Endothelial cell of umbilical vein (primary cell): ENCODE results near the gene IRS1. TPM values are rescaled to one million over a fixed set of nuclear protein-coding genes. Genes with fewer than 3 reads are reported as not detected.
"Not testable (repeated sequence)": the region's sequence is repeated elsewhere in the genome, so short reads cannot be mapped to it uniquely, and the experiment has no call there.

Experiments
- BruUV-seq: library from RNA; stranded (reverse); fragments of 400-500 nt; replicated peaks from 2 replicates; lab custom pipeline; 2021; lab: Mats Ljungman, UMichigan
- CTCF ChIA-PET: fragments of 300-600, 350-600 bp; sonication (Branson Sonifier 250); formaldehyde crosslinking; loops from one replicate; lab custom pipeline; 2021; ENCODE audit warnings: antibody characterized with exemption, inconsistent platforms; lab: Charles Lee
- POLR2A ChIA-PET: fragments of 300-600, 350-600 bp; sonication (Branson Sonifier 250); formaldehyde crosslinking; loops from one replicate; lab custom pipeline; 2021; ENCODE audit warnings: antibody characterized with exemption, inconsistent platforms; lab: Charles Lee
- DNase-seq: peaks from one replicate; pipeline ENCODE4 v3.0.0-alpha.2; 2011; ENCODE audit warnings: low read depth, low spot score
- FAIRE-seq: peaks from 2 replicates; lab custom pipeline; 2011; peaks lifted over from hg19 to GRCh38; lab: Jason Lieb, UNC
- H2AFZ ChIP-seq: 2 replicates; pipeline ENCODE4 v1.6.0; 2012; ENCODE audit warnings: low read depth, low read length, control low read depth, inconsistent platforms
- H3K27ac ChIP-seq: 2 replicates; pipeline ENCODE4 v1.5.1; 2011; ENCODE audit warnings: low read depth, mild to moderate bottlenecking, control low read depth, low read length, moderate library complexity; ENCODE audit not compliant: insufficient read depth
- H3K27me3 ChIP-seq, 2 experiments: 2 replicates each; pipeline versions ENCODE4 v1.6.0 to v1.6.1; 2011; ENCODE audit warnings: low read length in 2 of 2, mixed read lengths in 1 of 2; ENCODE audit not compliant: control insufficient read depth in 2 of 2, insufficient read depth in 2 of 2
- H3K36me3 ChIP-seq, 2 experiments: 2 replicates in 1 of 2; 3 replicates in 1 of 2; pipeline ENCODE4 v1.5.1; 2011; ENCODE audit warnings: low read length in 2 of 2, mild to moderate bottlenecking in 1 of 2, moderate library complexity in 1 of 2; ENCODE audit not compliant: control insufficient read depth in 2 of 2, insufficient read depth in 2 of 2; ENCODE audit errors: extremely low read depth in 1 of 2
- H3K4me1 ChIP-seq: 3 replicates; pipeline ENCODE4 v1.5.1; 2011; ENCODE audit warnings: mild to moderate bottlenecking, low read length; ENCODE audit not compliant: control insufficient read depth, insufficient read depth; ENCODE audit errors: extremely low read depth
- H3K4me2 ChIP-seq: 2 replicates; pipeline ENCODE4 v1.6.1; 2011; ENCODE audit warnings: low read length, control low read depth, mixed read lengths; ENCODE audit not compliant: insufficient read depth
- H3K4me3 ChIP-seq, 3 experiments: fragments of 200-600 bp in 1 of 3; sonication (generic), shearing (Covaris generic) in 1 of 3; replicated peaks in 1 of 3; 2 replicates each; pipeline ENCODE4 v1.5.1; 2011 to 2016; ENCODE audit warnings: control low read depth in 3 of 3, low read length in 3 of 3, mild to moderate bottlenecking in 2 of 3, inconsistent platforms in 1 of 3, low read depth in 1 of 3, moderate library complexity in 1 of 3; ENCODE audit not compliant: insufficient read depth in 1 of 3
- H3K79me2 ChIP-seq: 2 replicates; pipeline ENCODE4 v1.6.0; 2012; ENCODE audit warnings: low read length, inconsistent platforms; ENCODE audit not compliant: control insufficient read depth, insufficient read depth
- H3K9ac ChIP-seq: replicated peaks from 2 replicates; pipeline ENCODE3; 2011; ENCODE audit warnings: low read length, control low read depth; ENCODE audit not compliant: insufficient read depth; ENCODE audit errors: extremely low read depth
- H3K9me1 ChIP-seq: replicated peaks from 3 replicates; pipeline ENCODE4 v1.6.0; 2011; ENCODE audit warnings: mild to moderate bottlenecking, low read length; ENCODE audit not compliant: control insufficient read depth, insufficient read depth; ENCODE audit errors: extremely low read depth
- H3K9me3 ChIP-seq: replicated peaks from 2 replicates; pipeline ENCODE4 v1.5.1; 2012; ENCODE audit warnings: low read length, inconsistent platforms; ENCODE audit not compliant: control insufficient read depth, insufficient read depth
- H4K20me1 ChIP-seq: replicated peaks from 2 replicates; pipeline ENCODE3; 2011; ENCODE audit warnings: mild to moderate bottlenecking, low read length; ENCODE audit not compliant: control insufficient read depth, insufficient read depth; ENCODE audit errors: extremely low read depth
- EZH2 ChIP-seq: IDR thresholded peaks from 2 replicates; pipeline ENCODE4 v1.6.1; 2012; ENCODE audit warnings: borderline replicate concordance, low read depth, mild to moderate bottlenecking, moderate library complexity, low read length, inconsistent platforms; ENCODE audit not compliant: severe bottlenecking
- FOS ChIP-seq: IDR thresholded peaks from 2 replicates; pipeline ENCODE4 v1.6.1; 2011; ENCODE audit warnings: mild to moderate bottlenecking, low read length, moderate library complexity, borderline replicate concordance; ENCODE audit not compliant: insufficient read depth
- GATA2 ChIP-seq: IDR thresholded peaks from 2 replicates; pipeline ENCODE4 v1.7.0; 2011; ENCODE audit warnings: low read depth, mild to moderate bottlenecking, moderate library complexity, mixed read lengths, low read length; ENCODE audit not compliant: insufficient read length, insufficient read depth
- JUN ChIP-seq: IDR thresholded peaks from 2 replicates; pipeline ENCODE4 v1.6.1; 2011; ENCODE audit warnings: borderline replicate concordance, low read depth; ENCODE audit not compliant: insufficient read length, insufficient read depth
- MAX ChIP-seq: IDR thresholded peaks from 2 replicates; pipeline ENCODE4 v1.6.1; 2011; ENCODE audit not compliant: insufficient read depth, insufficient read length
- MYC ChIP-seq: IDR thresholded peaks from one replicate; pipeline ENCODE4 v1.6.1; 2011; ENCODE audit warnings: mild to moderate bottlenecking, low read depth, low read length
- POLR2A ChIP-seq: IDR thresholded peaks from 2 replicates; pipeline ENCODE4 v1.6.1; 2012; ENCODE audit warnings: low read depth, mild to moderate bottlenecking, control low read depth, low read length
- POLR2AphosphoS5 ChIP-seq: IDR thresholded peaks from 2 replicates; pipeline ENCODE4 v1.6.1; 2012; ENCODE audit warnings: low read depth, mild to moderate bottlenecking, control low read depth, low read length, moderate library complexity; ENCODE audit not compliant: insufficient read depth
- dilution Hi-C: fragments of 300-500 bp; cut with MboI; formaldehyde crosslinking; loops from one replicate; pipeline ENCODE4 v1.15.0; 2019; ENCODE audit warnings: low sequenced_read_pairs; ENCODE audit not compliant: extremely low pct_ligation_motif_present
- intact Hi-C: fragments of 100-400 bp; cut with micrococcal nuclease; formaldehyde crosslinking; loops from one replicate; pipeline ENCODE4 v1.10.0; 2022
- polyA plus RNA-seq, 4 experiments: library from polyadenylated mRNA; depleted of rRNA in 3 of 4; stranded (reverse) in 3 of 4; unstranded in 1 of 4; fragments of >200 nt; gene quantifications; 2 replicates each; pipeline versions ENCODE4 v1.2.1 to v1.2.3, GENCODE V29; 2011 to 2012; ENCODE audit warnings: missing spikeins in 1 of 4
- total RNA-seq: library from RNA; stranded (reverse); gene quantifications from 2 replicates; pipeline ENCODE4 v1.2.3, GENCODE V29; 2021
- TF ChIP-seq, protein P1 (sequence below), 2 donors: IDR thresholded peaks; 1 replicate in 1 of 2; 2 replicates in 1 of 2; pipeline ENCODE4 v1.5.1; 2011; ENCODE audit warnings: low read length in 2 of 2, mild to moderate bottlenecking in 2 of 2, moderate library complexity in 2 of 2, control low read depth in 1 of 2, inconsistent platforms in 1 of 2, low read depth in 1 of 2; ENCODE audit not compliant: insufficient read depth in 1 of 2; ENCODE audit errors: extremely low read depth in 1 of 2

The IRS1 gene
- total and polyA plus RNA-seq, 2 donors (not counting 3 experiments of a cell fraction or from before 2014, with no cell fraction given) = 0.10 to 0.11 TPM

DNA sequence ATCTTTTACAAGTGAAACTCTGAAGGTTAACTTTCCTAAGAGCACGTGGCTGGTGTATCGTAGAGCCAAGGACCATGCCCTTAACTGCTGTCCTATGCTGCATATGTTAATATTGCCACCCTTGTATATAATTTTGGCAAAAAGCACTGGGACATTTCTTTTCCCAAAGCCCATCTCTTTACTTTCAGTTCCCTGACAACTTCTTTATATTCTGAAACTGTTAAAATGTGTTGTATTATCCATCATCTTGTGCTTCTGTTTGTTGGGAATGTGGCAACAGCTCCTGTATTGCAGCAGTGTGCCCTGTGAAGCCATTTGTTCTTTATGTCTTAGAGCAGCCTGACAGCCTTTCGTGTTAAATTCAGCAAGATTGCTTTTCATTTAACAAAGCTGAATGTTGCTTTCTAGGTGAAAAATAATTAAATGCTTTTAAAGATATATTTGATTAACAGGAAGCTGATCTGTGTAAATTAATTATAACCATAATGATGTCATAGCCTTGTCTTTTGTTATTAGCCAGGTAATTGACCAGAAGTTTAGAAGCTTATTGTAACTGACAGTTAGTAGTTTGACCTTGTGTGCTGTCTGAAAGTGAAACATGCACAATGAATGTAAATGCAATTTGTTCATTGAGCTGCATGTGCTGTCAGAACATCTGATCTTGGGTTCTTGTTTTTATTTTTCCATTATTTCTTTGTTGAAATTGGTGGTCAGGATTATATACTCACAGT is 45.9 kb upstream of the IRS1 start:
- Histone ChIP-seq H3K9ac (no peak overlapping the region), H3K4me3 (no peak overlapping the region), H3K9me3 (no peaks in the 10 kb centered on the region), H3K4me1 (no peaks in the 10 kb centered on the region), H2AFZ (no peak overlapping the region), H3K27me3 (no peaks in the 10 kb centered on the region), H3K27ac (no peak overlapping the region), H3K9me1 (no peaks in the 10 kb centered on the region), H3K79me2 (no peaks in the 10 kb centered on the region), H4K20me1 (no peaks in the 10 kb centered on the region), H3K4me2 (no peak overlapping the region), H3K36me3 (no peaks in the 10 kb centered on the region)
- no TSS peak for BruUV-seq
- ChIA-PET POLR2A (no interaction called here), CTCF (interaction anchor here (1.1 kb wide), 2 partner anchors 20 to 35 kb away, joined by 3 read pairs; no protein-coding TSS in a partner anchor)
- intact Hi-C loops = no loop called here
- dilution Hi-C loops = no loop called here
- TF ChIP-seq MYC (no peak), GATA2 (no peak), POLR2AphosphoS5 (no peak), JUN (no peak), POLR2A (no peak), EZH2 (no peak), FOS (no peak), MAX (no peak)
- TF ChIP-seq, protein P1, sequence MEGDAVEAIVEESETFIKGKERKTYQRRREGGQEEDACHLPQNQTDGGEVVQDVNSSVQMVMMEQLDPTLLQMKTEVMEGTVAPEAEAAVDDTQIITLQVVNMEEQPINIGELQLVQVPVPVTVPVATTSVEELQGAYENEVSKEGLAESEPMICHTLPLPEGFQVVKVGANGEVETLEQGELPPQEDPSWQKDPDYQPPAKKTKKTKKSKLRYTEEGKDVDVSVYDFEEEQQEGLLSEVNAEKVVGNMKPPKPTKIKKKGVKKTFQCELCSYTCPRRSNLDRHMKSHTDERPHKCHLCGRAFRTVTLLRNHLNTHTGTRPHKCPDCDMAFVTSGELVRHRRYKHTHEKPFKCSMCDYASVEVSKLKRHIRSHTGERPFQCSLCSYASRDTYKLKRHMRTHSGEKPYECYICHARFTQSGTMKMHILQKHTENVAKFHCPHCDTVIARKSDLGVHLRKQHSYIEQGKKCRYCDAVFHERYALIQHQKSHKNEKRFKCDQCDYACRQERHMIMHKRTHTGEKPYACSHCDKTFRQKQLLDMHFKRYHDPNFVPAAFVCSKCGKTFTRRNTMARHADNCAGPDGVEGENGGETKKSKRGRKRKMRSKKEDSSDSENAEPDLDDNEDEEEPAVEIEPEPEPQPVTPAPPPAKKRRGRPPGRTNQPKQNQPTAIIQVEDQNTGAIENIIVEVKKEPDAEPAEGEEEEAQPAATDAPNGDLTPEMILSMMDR (IDR thresholded peaks at IDR 0.05; ENCODE audit: extremely low read depth in 1 of 2, insufficient read depth in 1 of 2, low read depth in 1 of 2, low read length in 2 of 2) = no peak
- DNase-seq (no peak), FAIRE-seq (no peak)

DNA sequence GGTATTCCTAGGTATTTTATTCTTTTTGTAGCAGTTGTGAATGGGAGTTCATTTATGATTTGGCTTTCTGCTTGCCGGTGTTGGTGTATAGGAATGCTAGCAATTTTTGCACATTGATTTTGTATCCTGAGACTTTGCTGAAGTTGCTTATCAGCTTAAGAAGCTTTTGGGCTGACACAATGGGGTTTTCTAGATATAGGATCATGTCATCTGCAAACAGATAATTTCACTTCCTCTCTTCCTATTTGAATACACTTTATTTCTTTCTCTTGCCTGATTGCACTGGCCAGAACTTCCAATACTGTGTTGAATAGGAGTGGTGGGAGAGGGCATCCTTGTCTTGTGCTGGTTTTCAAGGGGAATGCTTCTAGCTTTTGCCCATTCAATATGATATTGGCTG is 43.4 kb upstream of the IRS1 start:
- DNase-seq, H3K36me3 ChIP-seq, H3K79me2 ChIP-seq, H2AFZ ChIP-seq, CTCF ChIA-PET, FAIRE-seq, dilution Hi-C loops, H3K9ac ChIP-seq, H3K9me1 ChIP-seq, BruUV-seq, H3K4me1 ChIP-seq, H3K4me3 ChIP-seq, H3K27ac ChIP-seq, H3K4me2 ChIP-seq, H3K9me3 ChIP-seq, POLR2A ChIA-PET, H3K27me3 ChIP-seq, intact Hi-C loops, H4K20me1 ChIP-seq: not testable (repeated sequence)
